Subcutaneous abdominal adipose tissue (tissue), 5 donors: ENCODE measurements around the gene CPNE2.

Experiments
- H3K27ac ChIP-seq: one replicate; pipeline ENCODE4 v1.7.0; 2013; ENCODE audit warnings: low read depth, mild to moderate bottlenecking, inconsistent platforms, low read length, moderate library complexity
- H3K27me3 ChIP-seq, 5 donors: one replicate each; pipeline ENCODE4 v1.7.0; 2013; ENCODE audit warnings: low read length in 5 of 5, inconsistent platforms in 1 of 5; ENCODE audit not compliant: control insufficient read depth in 5 of 5, insufficient read depth in 4 of 5
- H3K36me3 ChIP-seq, 5 donors: one replicate each; pipeline ENCODE4 v1.7.0; 2013; ENCODE audit warnings: low read length in 5 of 5; ENCODE audit not compliant: control insufficient read depth in 5 of 5, insufficient read depth in 5 of 5
- H3K4me1 ChIP-seq, 5 donors: one replicate each; pipeline ENCODE4 v1.7.0; 2013; ENCODE audit warnings: low read length in 5 of 5, mild to moderate bottlenecking in 3 of 5, moderate library complexity in 1 of 5; ENCODE audit not compliant: control insufficient read depth in 5 of 5, insufficient read depth in 5 of 5
- H3K4me3 ChIP-seq, 5 donors: one replicate each; pipeline ENCODE4 v1.7.0; 2013; ENCODE audit warnings: low read length in 5 of 5, low read depth in 1 of 5
- H3K9ac ChIP-seq, 5 donors: one replicate each; pipeline ENCODE4 v1.7.0; 2013; ENCODE audit warnings: low read length in 5 of 5, mild to moderate bottlenecking in 4 of 5, moderate library complexity in 3 of 5
- H3K9me3 ChIP-seq, 5 donors: one replicate each; pipeline ENCODE4 v1.7.0; 2013; ENCODE audit warnings: low read length in 5 of 5; ENCODE audit not compliant: control insufficient read depth in 5 of 5
- donor health status: healthy.
- donor health status: healthy.
- donor health status: healthy.
- donor health status: healthy.
- donor health status: healthy.

CPNE2 gene

DNA sequence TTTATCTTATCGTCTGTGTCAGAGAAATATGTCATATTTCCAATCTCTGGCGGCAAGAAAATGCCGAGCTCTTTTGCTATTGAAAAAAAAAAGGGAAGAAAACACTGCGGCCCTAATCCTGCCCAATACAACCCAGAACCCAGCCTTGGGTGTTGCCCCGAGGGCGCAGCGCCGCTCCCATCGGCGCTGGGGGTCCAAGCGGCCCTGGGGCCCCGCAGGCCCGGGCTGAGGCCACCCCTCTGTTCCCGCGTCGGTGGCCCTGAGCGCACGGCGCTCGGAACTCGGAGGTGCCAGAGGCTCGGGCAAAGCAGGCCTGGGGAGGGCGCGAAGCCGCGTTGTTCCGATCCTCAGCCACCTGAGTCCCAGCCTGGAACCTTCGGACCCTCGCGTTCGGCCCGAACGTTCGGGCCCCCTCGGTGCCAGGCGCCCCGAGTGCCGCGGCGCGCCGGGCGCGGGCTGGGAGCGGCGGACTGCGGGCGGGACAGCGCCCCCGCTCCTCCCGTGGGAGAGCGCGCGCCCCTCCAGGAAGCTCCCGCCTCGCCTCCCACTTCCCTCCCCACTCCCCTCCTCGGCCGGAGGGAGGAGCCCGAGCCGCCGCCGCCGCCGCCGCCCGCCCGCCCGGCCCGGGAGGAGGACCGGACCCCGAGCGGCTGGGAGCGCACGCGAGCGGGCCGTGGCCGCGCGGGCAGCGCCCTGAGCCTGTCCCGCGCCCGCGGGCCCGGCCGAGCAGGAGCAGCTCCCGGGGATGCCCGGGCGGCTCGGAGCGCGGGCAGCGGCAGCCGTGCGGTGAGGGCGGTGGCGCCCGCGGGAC lies at the start of gene CPNE2:
Gene CPNE2, plus strand, starts transcription at position 609 of the 811 bp plus-strand sequence. CDS start 18,160 bp downstream, outside the sequence.
- H3K27me3 ChIP-seq = no peaks in the 10 kb centered on the region
- H3K4me1 ChIP-seq = peaks cover 8 to 46% (median 41%) of the 10 kb centered on the region in 5 donors
- peaks cover 0 to 6% (median 0%) of the 10 kb centered on the region in 5 donors for H3K36me3 ChIP-seq
- H3K27ac ChIP-seq = peak within 1 kb of the TSS; percentile 70
- no peaks in the 10 kb centered on the region for H3K9me3 ChIP-seq
- peak within 1 kb of the TSS; percentile 70 to 86 (median 79) for H3K4me3 ChIP-seq
- peak within 1 kb of the TSS; percentile 35 to 87 (median 76) for H3K9ac ChIP-seq

GRCh38 chr16:57043248-57043647 lies 49.1 kb upstream of the CPNE2 start:
- Histone ChIP-seq H3K4me3 (no peak overlapping the region), H3K36me3 (peaks cover 3 to 74% (median 41%) of the 10 kb centered on the region in 5 donors), H3K9ac (no peak overlapping the region), H3K27ac (no peak overlapping the region), H3K27me3 (no peaks in the 10 kb centered on the region), H3K4me1 (peaks cover 2 to 54% (median 44%) of the 10 kb centered on the region in 5 donors), H3K9me3 (peaks cover 0 to 5% (median 0%) of the 10 kb centered on the region in 5 donors)

DNA sequence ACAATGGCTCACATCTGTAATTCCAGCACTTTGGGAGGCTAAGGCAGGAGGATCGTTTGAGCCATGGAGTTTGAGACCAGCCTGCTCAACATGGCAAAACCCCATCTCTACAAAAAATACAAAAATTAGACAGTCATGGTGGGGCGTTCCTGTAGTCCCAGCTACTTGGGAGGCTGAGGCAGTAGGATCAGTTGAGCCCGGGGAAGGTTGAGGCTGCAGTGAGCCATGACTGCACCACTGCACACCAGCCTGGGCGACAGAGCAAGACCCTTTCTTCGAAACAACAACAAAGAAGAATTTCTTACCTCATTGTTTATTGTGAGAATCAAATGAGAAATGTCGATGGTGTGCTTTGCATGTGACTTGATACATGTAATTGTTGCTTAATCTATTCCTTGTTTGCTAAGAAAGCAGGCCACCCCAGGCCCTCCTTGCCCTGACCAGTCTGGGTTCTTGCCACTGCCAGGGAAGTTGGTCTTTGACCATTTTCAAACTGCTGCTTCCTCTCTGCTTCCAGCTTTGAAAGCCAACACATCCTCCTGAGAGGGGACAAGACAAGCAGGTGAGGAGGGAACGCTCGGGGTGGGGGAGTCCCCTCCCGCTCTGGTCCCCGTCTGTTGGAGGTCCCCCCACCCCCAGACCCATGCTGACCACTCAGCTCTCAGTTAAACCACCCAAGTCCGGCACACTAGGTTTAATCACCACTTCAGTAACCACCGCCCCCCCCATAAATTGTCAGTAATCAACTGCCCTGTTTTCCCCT lies 47.3 kb upstream of the CPNE2 start:
- Histone ChIP-seq H3K27ac (no peak overlapping the region), H3K4me3 (peak overlapping the region in 4 of 5 donors; percentile 7 to 44 (median 36)), H3K4me1 (peaks cover 2 to 39% (median 34%) of the 10 kb centered on the region in 5 donors), H3K9me3 (peaks cover 0 to 5% (median 0%) of the 10 kb centered on the region in 5 donors), H3K9ac (peak overlapping the region in 1 of 5 donors; percentile 35), H3K27me3 (no peaks in the 10 kb centered on the region), H3K36me3 (peaks cover 3 to 82% (median 38%) of the 10 kb centered on the region in 5 donors)

DNA sequence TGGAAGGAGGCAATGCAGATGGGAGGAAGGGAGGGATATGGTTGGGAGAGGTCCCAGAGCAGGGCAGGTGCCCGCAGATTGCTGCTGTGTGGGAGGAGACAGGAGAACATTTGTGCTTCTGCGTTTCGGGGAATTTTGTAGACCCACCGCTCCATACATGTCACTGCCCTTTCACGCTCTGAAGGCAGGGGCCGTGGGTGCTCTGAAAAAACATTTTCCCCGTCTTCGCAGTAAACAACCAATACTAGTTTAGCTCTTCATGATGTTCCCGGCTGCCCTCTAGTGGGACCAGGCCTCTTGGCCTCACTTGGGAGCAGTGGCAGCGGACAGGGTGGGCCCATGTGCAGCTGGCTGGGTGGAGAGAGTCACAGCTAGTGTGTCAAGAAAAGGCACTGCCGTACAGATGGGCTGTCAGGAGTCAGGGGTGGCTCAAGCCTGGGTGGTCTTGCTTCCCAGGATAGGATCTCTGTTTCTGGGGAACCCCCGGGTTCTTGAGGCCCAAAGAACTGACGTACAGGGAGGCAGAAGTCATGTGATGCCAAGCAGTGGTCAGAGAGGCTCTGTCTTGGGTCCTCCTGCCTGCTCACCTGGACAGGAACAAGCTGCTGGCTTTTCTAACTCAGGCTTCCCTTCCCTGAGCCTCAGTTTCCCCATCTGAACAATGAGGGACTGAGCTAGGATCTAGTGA lies 46.5 kb upstream of the CPNE2 start:
- H3K9ac ChIP-seq = peak overlapping the region in 1 of 5 donors; percentile 35
- H3K36me3 ChIP-seq = peaks cover 3 to 79% (median 32%) of the 10 kb centered on the region in 5 donors
- peaks cover 0 to 5% (median 0%) of the 10 kb centered on the region in 5 donors for H3K9me3 ChIP-seq
- peaks cover 2 to 32% (median 29%) of the 10 kb centered on the region in 5 donors for H3K4me1 ChIP-seq
- peak overlapping the region in 4 of 5 donors; percentile 7 to 44 (median 36) for H3K4me3 ChIP-seq
- H3K27me3 ChIP-seq = no peaks in the 10 kb centered on the region
- no peak overlapping the region for H3K27ac ChIP-seq

DNA sequence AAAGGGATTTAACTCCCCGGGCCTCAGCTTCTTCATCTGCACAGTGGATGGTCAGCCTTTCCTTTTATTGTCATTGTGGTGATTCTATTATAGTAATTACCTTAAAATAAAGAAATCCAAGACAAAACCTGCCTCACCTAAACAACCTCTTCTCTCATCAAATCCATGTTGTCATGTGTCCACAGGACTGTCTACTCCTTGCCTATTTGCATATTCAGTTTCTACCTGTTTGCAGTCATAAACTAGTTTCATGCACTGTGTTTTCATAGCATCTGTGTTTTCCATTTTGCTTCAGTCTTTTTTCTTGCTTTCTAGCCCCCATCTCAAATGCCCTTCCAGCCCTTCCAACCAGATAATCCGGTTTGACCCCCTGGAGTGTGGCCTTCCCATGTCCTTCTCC lies 44.3 kb upstream of the CPNE2 start:
- peaks cover 3 to 75% (median 37%) of the 10 kb centered on the region in 5 donors for H3K36me3 ChIP-seq
- no peaks in the 10 kb centered on the region for H3K27me3 ChIP-seq
- no peak overlapping the region for H3K27ac ChIP-seq
- H3K4me3 ChIP-seq = no peak overlapping the region
- H3K9ac ChIP-seq = no peak overlapping the region
- H3K9me3 ChIP-seq = no peaks in the 10 kb centered on the region
- H3K4me1 ChIP-seq = peaks cover 0 to 12% (median 9%) of the 10 kb centered on the region in 5 donors

DNA sequence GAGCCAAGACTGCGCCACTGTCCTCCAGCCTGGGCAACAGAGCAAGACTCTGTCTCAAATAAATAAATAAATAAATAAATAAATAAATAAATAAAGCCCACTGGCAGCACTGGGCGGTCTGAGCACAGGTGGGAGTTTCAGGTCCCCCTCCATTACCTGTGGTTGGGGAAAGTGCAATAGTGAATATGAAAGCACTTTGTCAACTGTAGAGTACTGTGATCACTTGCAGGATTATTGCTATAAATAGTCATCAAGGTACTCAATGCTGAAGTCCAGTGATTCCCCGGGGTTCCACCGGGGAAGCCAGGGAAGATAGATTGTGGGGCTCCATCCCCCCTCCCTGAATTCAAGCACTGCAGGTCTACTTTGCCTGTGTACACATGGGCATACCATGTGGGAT lies 42.7 kb upstream of the CPNE2 start:
- Histone ChIP-seq H3K9ac (no peak overlapping the region), H3K4me1 (peaks cover 0 to 12% (median 9%) of the 10 kb centered on the region in 5 donors), H3K36me3 (peaks cover 3 to 77% (median 29%) of the 10 kb centered on the region in 5 donors), H3K9me3 (no peaks in the 10 kb centered on the region), H3K27me3 (no peaks in the 10 kb centered on the region), H3K4me3 (no peak overlapping the region), H3K27ac (no peak overlapping the region)

DNA sequence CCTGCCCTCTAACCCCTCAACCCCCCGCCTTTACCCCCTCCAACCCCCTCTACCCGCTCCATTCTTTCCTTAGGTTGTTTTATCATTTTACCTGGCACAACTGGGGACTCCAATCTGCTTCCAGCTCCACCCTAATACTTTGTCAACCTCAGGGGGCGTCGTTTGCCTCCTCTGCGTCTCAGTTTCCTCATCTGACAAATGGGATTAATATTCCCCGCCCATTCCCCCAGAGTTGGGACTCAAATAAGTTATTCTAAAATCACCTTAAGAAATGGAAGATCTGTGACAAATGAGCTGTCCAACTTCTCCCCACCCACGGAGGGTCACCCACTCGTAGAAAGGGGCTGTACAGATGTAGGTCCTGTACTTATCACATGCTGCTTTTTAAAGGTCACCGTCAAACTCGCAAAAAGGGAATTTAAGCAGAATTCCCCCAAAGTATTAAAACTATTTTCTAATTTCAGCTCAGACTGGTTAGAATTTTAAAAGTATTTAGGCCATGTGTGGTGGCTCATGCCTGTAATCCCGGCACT lies 40.6 kb upstream of the CPNE2 start:
- H3K4me3 ChIP-seq = no peak overlapping the region
- no peaks in the 10 kb centered on the region for H3K27me3 ChIP-seq
- H3K27ac ChIP-seq = no peak overlapping the region
- no peaks in the 10 kb centered on the region for H3K4me1 ChIP-seq
- H3K9ac ChIP-seq = no peak overlapping the region
- H3K36me3 ChIP-seq = peaks cover 3 to 77% (median 45%) of the 10 kb centered on the region in 5 donors
- H3K9me3 ChIP-seq = no peaks in the 10 kb centered on the region

DNA sequence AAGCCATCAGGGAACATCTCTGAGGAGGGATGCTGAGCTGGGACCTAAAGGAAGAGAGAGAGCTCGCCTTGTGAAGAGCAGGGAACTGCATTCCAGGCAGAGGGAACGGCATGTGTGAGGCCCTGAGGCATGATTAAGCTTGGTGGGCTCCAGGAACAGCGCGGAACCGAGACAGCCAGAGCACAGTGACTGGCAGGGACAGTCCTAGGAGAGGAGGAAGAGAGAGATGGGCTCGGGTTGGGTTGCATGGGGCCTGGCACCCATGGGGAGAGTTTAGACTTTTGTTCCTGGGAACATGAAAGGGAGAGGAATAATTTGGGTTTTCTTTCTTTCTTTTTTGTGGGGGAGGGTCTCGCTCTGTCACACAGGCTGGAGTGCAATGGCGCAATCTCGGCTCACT lies 39.2 kb upstream of the CPNE2 start:
- H3K9me3 ChIP-seq = no peaks in the 10 kb centered on the region
- H3K4me1 ChIP-seq = no peaks in the 10 kb centered on the region
- H3K4me3 ChIP-seq = no peak overlapping the region
- no peak overlapping the region for H3K9ac ChIP-seq
- no peaks in the 10 kb centered on the region for H3K27me3 ChIP-seq
- no peak overlapping the region for H3K27ac ChIP-seq
- H3K36me3 ChIP-seq = peaks cover under 1 to 74% (median 42%) of the 10 kb centered on the region in 5 donors

- Histone ChIP-seq H3K4me1 (no peaks in the 10 kb centered on the region), H3K36me3 (peaks cover 0 to 75% (median 42%) of the 10 kb centered on the region in 5 donors), H3K9me3 (no peaks in the 10 kb centered on the region), H3K4me3 (no peak overlapping the region), H3K27me3 (no peaks in the 10 kb centered on the region), H3K27ac (no peak overlapping the region), H3K9ac (no peak overlapping the region)
Measured at GRCh38 chr16:57054338-57054737, 38.0 kb upstream of the CPNE2 start.
